NCI-H82 (cell line): Measurements from ENCODE around the gene KCNN1.
"Not testable (repeated sequence)": the region's sequence is repeated elsewhere in the genome, so short reads cannot be mapped to it uniquely, and the experiment has no call there.

ENCODE experiments used
- DNase-seq: peaks from one replicate; lab custom pipeline; 2025; lab: John Stamatoyannopoulos, UW

KCNN1 gene

GRCh38 chr19:18027151-18027550, 60.2 kb downstream of the KCNN1 start:
- no peak for DNase-seq

- DNase-seq, result peak; percentile 49
These were observed 62.9 kb downstream of the KCNN1 start for GRCh38 chr19:18029617-18030338.

GRCh38 chr19:18031401-18031800, 64.5 kb downstream of the KCNN1 start:
- DNase-seq, result not testable (repeated sequence)

- DNase-seq, result not testable (repeated sequence)
These were observed 65.2 kb downstream of the KCNN1 start for GRCh38 chr19:18032102-18032501.

GRCh38 chr19:18041054-18041453, 74.1 kb downstream of the KCNN1 start:
- no peak for DNase-seq

- DNase-seq, result no peak
These were observed 76.8 kb downstream of the KCNN1 start for GRCh38 chr19:18043676-18044075.

- peak; percentile 99 for DNase-seq
These were observed 78.0 kb downstream of the KCNN1 start for GRCh38 chr19:18044825-18045304.

GRCh38 chr19:18045307-18046050, 78.6 kb downstream of the KCNN1 start:
- DNase-seq, result no peak

- peak; percentile 80 for DNase-seq
These were observed 79.3 kb downstream of the KCNN1 start for GRCh38 chr19:18046059-18046718.

- no peak for DNase-seq
These were observed 82.5 kb downstream of the KCNN1 start for GRCh38 chr19:18049385-18049784.
